HepG2 (cell line): Measurements from ENCODE around the gene C1QTNF6. TPM values are rescaled to one million over a fixed set of nuclear protein-coding genes. Genes with fewer than 3 reads are reported as not detected.

ENCODE experiments used
- ATAC-seq: fragments of 200-7000 bp; cut with Tn5 transposase; 3 replicates; pipeline ENCODE4 v1.9.1; 2020; ENCODE audit warnings: mild to moderate bottlenecking, moderate library complexity
- BruUV-seq: library from RNA; stranded (reverse); fragments of 400-500 nt; replicated peaks from 2 replicates; lab custom pipeline; 2021; lab: Mats Ljungman, UMichigan
- CTCF ChIA-PET: fragments of 300-600 bp; formaldehyde crosslinking; extraction: SDS; loops from one replicate; lab custom pipeline; 2021; ENCODE audit warnings: low total read pairs, inconsistent platforms, low intra/inter-chr PET ratio; lab: Yijun Ruan, JAX
- POLR2A ChIA-PET: fragments of 350-600 bp; sonication (Branson Sonifier 250); formaldehyde crosslinking; loops from one replicate; lab custom pipeline; 2020; ENCODE audit warnings: antibody characterized with exemption, inconsistent platforms; lab: Yijun Ruan, JAX
- DNase-seq: peaks from one replicate; pipeline ENCODE4 v3.0.0-alpha.2; 2015; ENCODE audit warnings: low spot score
- FAIRE-seq: peaks from 3 replicates; lab custom pipeline; 2011; peaks lifted over from hg19 to GRCh38; lab: Jason Lieb, UNC
- H2AFZ ChIP-seq: one replicate; pipeline ENCODE4 v1.6.1; 2011; ENCODE audit warnings: low read length, inconsistent platforms
- H3K27ac ChIP-seq: fragments of 300-600 bp; 3 replicates; pipeline ENCODE4 v1.8.0; 2011; ENCODE audit warnings: mixed run types, mild to moderate bottlenecking, mixed read lengths, low read length, inconsistent platforms; ENCODE audit not compliant: insufficient read depth; ENCODE audit errors: extremely low read length
- H3K27me3 ChIP-seq, 2 experiments: fragments of 200-600 bp in 1 of 2; 2 replicates in 1 of 2; 3 replicates in 1 of 2; pipeline versions ENCODE4 v1.6.0 to v1.8.0; 2011; ENCODE audit warnings: low read length in 2 of 2, mild to moderate bottlenecking in 2 of 2, moderate library complexity in 2 of 2, inconsistent platforms in 1 of 2; ENCODE audit not compliant: insufficient read depth in 2 of 2, control insufficient read depth in 1 of 2
- H3K36me3 ChIP-seq, 2 experiments: fragments of 200-600 bp in 1 of 2; replicated peaks in 1 of 2; 2 replicates in 1 of 2; 3 replicates in 1 of 2; pipeline versions ENCODE4 v1.5.1 to v1.8.0; 2011; ENCODE audit warnings: low read length in 2 of 2, inconsistent platforms in 1 of 2; ENCODE audit not compliant: insufficient read depth in 2 of 2, control insufficient read depth in 1 of 2
- H3K4me1 ChIP-seq: 2 replicates; pipeline ENCODE4 v1.5.1; 2012; ENCODE audit warnings: low read length, inconsistent platforms; ENCODE audit not compliant: insufficient read depth
- H3K4me2 ChIP-seq: 2 replicates; pipeline ENCODE4 v1.6.0; 2011; ENCODE audit warnings: low read depth, low read length, inconsistent platforms
- H3K4me3 ChIP-seq, 3 experiments: fragments of 200-600 bp in 1 of 3; sonication (generic), shearing (Covaris generic) in 1 of 3; replicated peaks in 1 of 3; 2 replicates each; pipeline ENCODE4 v1.5.1; 2011 to 2016; ENCODE audit warnings: low read length in 3 of 3, inconsistent platforms in 2 of 3, low read depth in 2 of 3, mild to moderate bottlenecking in 2 of 3, control low read depth in 1 of 3, mixed read lengths in 1 of 3; ENCODE audit not compliant: insufficient read depth in 1 of 3
- H3K79me2 ChIP-seq: one replicate; pipeline ENCODE4 v1.6.1; 2011; ENCODE audit warnings: low read length, inconsistent platforms; ENCODE audit not compliant: insufficient read depth
- H3K9ac ChIP-seq: 2 replicates; pipeline ENCODE4 v1.6.0; 2011; ENCODE audit warnings: mild to moderate bottlenecking, low read depth, low read length, inconsistent platforms; ENCODE audit not compliant: insufficient read depth
- H3K9me3 ChIP-seq: 2 replicates; pipeline ENCODE4 v1.5.1; 2012; ENCODE audit warnings: mild to moderate bottlenecking, low read length
- H4K20me1 ChIP-seq: 2 replicates; pipeline ENCODE4 v1.6.0; 2011; ENCODE audit warnings: inconsistent platforms, mild to moderate bottlenecking, low read length, moderate library complexity; ENCODE audit not compliant: insufficient read depth
- EEA1 ChIP-seq: sonication (generic); formaldehyde crosslinking; IDR thresholded peaks from 2 replicates; pipeline ENCODE4 v1.5.1; 2020; ENCODE audit warnings: mild to moderate bottlenecking, missing genetic modification reagents, borderline replicate concordance
- HNF4G ChIP-seq, 2 experiments: sonication (generic) in 1 of 2; formaldehyde crosslinking in 1 of 2; IDR thresholded peaks; 2 replicates each; pipeline versions ENCODE4 v1.4.0 to v1.6.1; 2011 to 2020; ENCODE audit warnings: borderline replicate concordance in 2 of 2, low read depth in 2 of 2, mild to moderate bottlenecking in 2 of 2, low read length in 1 of 2, missing genetic modification reagents in 1 of 2, moderate library complexity in 1 of 2
- KLF11 ChIP-seq: IDR thresholded peaks from 2 replicates; pipeline ENCODE4 v1.6.1; 2016; ENCODE audit warnings: missing compliant biosample characterization
- MXD4 ChIP-seq: IDR thresholded peaks from 2 replicates; pipeline ENCODE4 v1.6.1; 2016; ENCODE audit warnings: mild to moderate bottlenecking, missing biosample characterization, missing genetic modification reagents
- TBL1XR1 ChIP-seq: fragments of 150-350 bp; IDR thresholded peaks from 2 replicates; pipeline ENCODE4 v1.6.1; 2014; ENCODE audit warnings: borderline replicate concordance, low read length; ENCODE audit not compliant: partially characterized antibody
- ZBTB3 ChIP-seq: sonication (generic); formaldehyde crosslinking; IDR thresholded peaks from 2 replicates; pipeline ENCODE4 v1.4.0; 2020; ENCODE audit warnings: low read depth, mild to moderate bottlenecking, moderate library complexity, missing genetic modification reagents, borderline replicate concordance
- ZBTB43 ChIP-seq: sonication (generic); formaldehyde crosslinking; conservative IDR thresholded peaks from 2 replicates; pipeline ENCODE4 v1.4.0; 2020; ENCODE audit warnings: missing genetic modification reagents
- ZNF512 ChIP-seq: sonication (generic); formaldehyde crosslinking; IDR thresholded peaks from 2 replicates; pipeline ENCODE4 v1.4.0; 2020; ENCODE audit warnings: mild to moderate bottlenecking, missing genetic modification reagents
- ZNF513 ChIP-seq: sonication (generic); formaldehyde crosslinking; conservative IDR thresholded peaks from 2 replicates; pipeline ENCODE4 v1.5.0; 2020; ENCODE audit warnings: missing genetic modification reagents
- ZNF629 ChIP-seq: sonication (generic); formaldehyde crosslinking; conservative IDR thresholded peaks from 2 replicates; pipeline ENCODE4 v1.5.0; 2020; ENCODE audit warnings: missing genetic modification reagents
- WGBS: methylation state at CpG from one replicate; pipeline ENCODE4 v1.1.6; 2017; ENCODE audit warnings: low lambda C conversion rate; 5-methylcytosine and 5-hydroxymethylcytosine counted together
- in situ Hi-C: cut with HindIII; loops from 2 replicates; pipeline ENCODE4 v1.10.0; 2017; ENCODE audit warnings: low pct_unique_long_range_greater_than_20kb; ENCODE audit not compliant: extremely low pct_ligation_motif_present
- intact Hi-C: fragments of 100-400 bp; cut with micrococcal nuclease; formaldehyde crosslinking; loops from one replicate; pipeline ENCODE4 v1.10.0; 2022; ENCODE audit not compliant: unreplicated experiment
- polyA plus RNA-seq, 8 experiments: library from polyadenylated mRNA; depleted of rRNA in 3 of 8; stranded (reverse) in 7 of 8; unstranded in 1 of 8; fragments of >200 nt; fragmentation: Illumina TruSeq in 4 of 8; extraction: Trizol in 4 of 8; gene quantifications; 2 replicates each; pipeline versions ENCODE4 v1.2.1 to v1.2.3, GENCODE V29; 2011 to 2016; ENCODE audit warnings: low read depth in 4 of 8, missing spikeins in 1 of 8, mixed read lengths in 1 of 8; ENCODE audit not compliant: insufficient read depth in 1 of 8
- total RNA-seq, 5 experiments: library from RNA; depleted of rRNA; stranded (reverse); fragments of >200 nt; fragmentation: Illumina TruSeq; extraction: Trizol; gene quantifications; 2 replicates each; pipeline ENCODE4 v1.2.3, GENCODE V29; 2016; ENCODE audit warnings: low read depth in 1 of 5

C1QTNF6 gene
- total and polyA plus RNA-seq, 2 of the 13 experiments (the other 11 are each of a cell fraction or from before 2014, with no cell fraction given) = 2.7 to 6.9 TPM

- H4K20me1 ChIP-seq = no peaks in the 10 kb centered on the region
- H3K9me3 ChIP-seq = no peaks in the 10 kb centered on the region
- DNase-seq (no peak), FAIRE-seq (no peak)
- no peaks in the 10 kb centered on the region for H3K36me3 ChIP-seq
- intact Hi-C loops = loop anchor here (5.0 kb wide), 1 partner anchor 70 kb away; no protein-coding TSS in a partner anchor
- peaks cover 5 to 30% of the 10 kb centered on the region in 2 experiments for H3K27me3 ChIP-seq
- 0 out of 2 replicates have a peak, but pooled peaks cover 15% of the 10 kb centered on the region for H3K4me1 ChIP-seq
- H2AFZ ChIP-seq = no peak overlapping the region
- H3K4me3 ChIP-seq = no peak overlapping the region
- POLR2A ChIA-PET = no interaction called here
- in situ Hi-C loops = no loop called here
- BruUV-seq = no TSS peak
- CTCF ChIA-PET = no interaction called here
- WGBS = 34% methylated on average over 8 of the region's 12 CpGs
- H3K9ac ChIP-seq = no peak overlapping the region
- no peaks in the 10 kb centered on the region for H3K79me2 ChIP-seq
- TF ChIP-seq ZNF629 (CRISPR knock-in tag) = peak; percentile 78
- no peak for TF ChIP-seq ZNF512
- TF ChIP-seq, all 625 proteins: peak for 1
- ATAC-seq = no peak
- Histone ChIP-seq H3K27ac (no peak overlapping the region), H3K4me2 (no peak overlapping the region)
Measured at GRCh38 chr22:37147186-37147990, 40.7 kb downstream of the C1QTNF6 start.

GRCh38 chr22:37146507-37147180, 41.4 kb downstream of the C1QTNF6 start:
- no peak overlapping the region for H3K9ac ChIP-seq
- no peak for TF ChIP-seq HNF4G (IDR thresholded peaks at IDR 0.05; ENCODE audit: borderline replicate concordance, low read depth, low read length)
- no peak for TF ChIP-seq HNF4G (CRISPR knock-in tag; IDR thresholded peaks at IDR 0.05; ENCODE audit: borderline replicate concordance, low read depth)
- TF ChIP-seq EEA1 (CRISPR knock-in tag) = no peak
- TF ChIP-seq ZBTB3 (CRISPR knock-in tag) = no peak
- no peak for TF ChIP-seq MXD4 (CRISPR knock-in tag)
- no peak for TF ChIP-seq ZBTB43 (CRISPR knock-in tag)
- no peak for TF ChIP-seq KLF11 (CRISPR knock-in tag)
- no peak for TF ChIP-seq ZNF513 (CRISPR knock-in tag)
- TF ChIP-seq TBL1XR1 = no peak

More at GRCh38 chr22:37146507-37147180, 41.4 kb downstream of the C1QTNF6 start:
- peaks cover 5 to 37% of the 10 kb centered on the region in 2 experiments for H3K27me3 ChIP-seq
- in situ Hi-C loops (no loop called here), intact Hi-C loops (loop anchor here (5.0 kb wide), 1 partner anchor 69 kb away; no protein-coding TSS in a partner anchor)
- no peak for ATAC-seq
- no peaks in the 10 kb centered on the region for H4K20me1 ChIP-seq
- H3K4me3 ChIP-seq = no peak overlapping the region
- H3K4me1 ChIP-seq = 0 out of 2 replicates have a peak, but pooled peaks cover 15% of the 10 kb centered on the region
- H3K27ac ChIP-seq = no peak overlapping the region
- DNase-seq = no peak
- WGBS = 44% methylated on average over 16 of the region's 16 CpGs
- H3K4me2 ChIP-seq = no peak overlapping the region
- H2AFZ ChIP-seq = no peak overlapping the region
- no TSS peak for BruUV-seq
- CTCF ChIA-PET = no interaction called here
- H3K79me2 ChIP-seq = no peaks in the 10 kb centered on the region
- no peaks in the 10 kb centered on the region for H3K36me3 ChIP-seq
- no peak for FAIRE-seq
- POLR2A ChIA-PET = no interaction called here
- no peaks in the 10 kb centered on the region for H3K9me3 ChIP-seq
